Keratinocyte (primary cell): Measurements from ENCODE around the gene IL17REL. TPM values are rescaled to one million over a fixed set of nuclear protein-coding genes. Genes with fewer than 3 reads are reported as not detected.

Experiments used
- polyA plus RNA-seq, 5 experiments: library from polyadenylated mRNA; depleted of rRNA in 3 of 5; stranded (reverse) in 3 of 5; stranded (forward) in 1 of 5; unstranded in 1 of 5; fragments of >200 nt; gene quantifications; 1 replicate in 1 of 5; 2 replicates in 3 of 5; 3 replicates in 1 of 5; pipeline versions ENCODE4 v1.2.1 to v1.2.3, GENCODE V29; 2011 to 2012; ENCODE audit warnings: missing spikeins in 2 of 5, low read depth in 1 of 5, low replicate concordance in 1 of 5
- small RNA-seq, 3 experiments: library from RNA; depleted of rRNA; stranded (forward); fragments of <200 nt; gene quantifications; one replicate each; pipeline ENCODE3, GENCODE V24; 2012; ENCODE audit warnings: low read depth in 3 of 3, low replicate concordance in 1 of 3; ENCODE audit not compliant: insufficient read length in 3 of 3

Gene IL17REL
- polyA plus RNA-seq, 1 donor (not counting 4 experiments of a cell fraction or from before 2014, with no cell fraction given), result not detected

Small RNAs within 50 kb of the gene (small RNA-seq; reads per million reads assigned to genes)
- gene MIR6821, result 0 reads per million in 3 experiments

Other genes with a start within 250 kb of the IL17REL start
- gene BRD1, start 184.9 kb downstream of the IL17REL start, polyA plus RNA-seq, result 3.7 to 5.0 TPM (median 4.3 TPM) in 3 replicates
- gene ZBED4, start 158.9 kb downstream of the IL17REL start, polyA plus RNA-seq, result 4.9 to 8.0 TPM (median 7.1 TPM) in 3 replicates
- 6.3 to 9.0 TPM (median 7.1 TPM) in 3 replicates for gene ALG12, start 94.3 kb downstream of the IL17REL start, polyA plus RNA-seq
- 26.0 to 51.4 TPM (median 33.5 TPM) in 3 replicates for gene CRELD2, start 94.1 kb downstream of the IL17REL start, polyA plus RNA-seq
- gene PIM3, start 52.0 kb downstream of the IL17REL start, polyA plus RNA-seq, result 3.4 to 6.5 TPM (median 4.8 TPM) in 3 replicates
- gene TTLL8, start 45.5 kb upstream of the IL17REL start, polyA plus RNA-seq, result not detected in 3 replicates
- gene MLC1, start 72.7 kb upstream of the IL17REL start, polyA plus RNA-seq, result not detected in 3 replicates
- not detected in 3 replicates for gene MOV10L1, start 77.2 kb upstream of the IL17REL start, polyA plus RNA-seq
- 0.22 to 0.68 TPM (median 0.32 TPM) in 3 replicates for gene PANX2, start 158.0 kb upstream of the IL17REL start, polyA plus RNA-seq
- 22.7 to 38.0 TPM (median 31.7 TPM) in 3 replicates for gene TRABD, start 173.1 kb upstream of the IL17REL start, polyA plus RNA-seq
- gene SELENOO, start 188.2 kb upstream of the IL17REL start, polyA plus RNA-seq, result 14.4 to 32.1 TPM (median 22.0 TPM) in 3 replicates
- gene TUBGCP6, start 232.3 kb upstream of the IL17REL start, polyA plus RNA-seq, result 10.1 to 19.0 TPM (median 11.6 TPM) in 3 replicates
- 4.7 to 12.4 TPM (median 8.2 TPM) in 3 replicates for gene HDAC10, start 238.5 kb upstream of the IL17REL start, polyA plus RNA-seq
- 10.1 to 17.9 TPM (median 11.1 TPM) in 3 replicates for gene MAPK12, start 248.9 kb upstream of the IL17REL start, polyA plus RNA-seq